ENCODE results near the gene DPH2. TPM values are rescaled to one million over a fixed set of nuclear protein-coding genes. Genes with fewer than 3 reads are reported as not detected.

DPH2 gene
- total and polyA plus RNA-seq, 2 experiments from 2014 or later, result 16.7 to 42.9 TPM

DNA sequence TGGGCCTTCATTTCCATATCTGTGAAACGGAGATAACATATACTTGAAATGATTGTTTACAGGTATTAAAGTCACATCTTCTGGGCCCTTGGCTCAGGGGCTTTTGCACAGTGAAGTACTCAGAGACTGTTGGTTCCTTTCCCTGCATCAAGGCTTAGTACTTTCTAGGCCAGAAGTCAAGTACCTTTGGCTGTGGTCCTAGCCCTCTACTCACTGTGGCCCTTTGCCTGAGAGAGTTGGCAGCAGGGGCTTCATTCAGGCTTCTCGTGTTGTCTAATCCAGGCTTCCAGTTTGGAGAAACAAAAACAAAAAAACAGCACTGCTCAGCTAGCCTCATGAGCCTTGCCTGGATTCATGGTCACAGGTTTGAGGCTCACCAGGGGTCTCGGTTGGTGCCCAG lies 8.1 kb upstream of the DPH2 start:
- no peak overlapping the region for H2AFZ ChIP-seq
- H3F3A ChIP-seq (ENCODE audit: insufficient read depth), result no peaks in the 10 kb centered on the region
- no peaks in the 10 kb centered on the region for H3K9me3 ChIP-seq (ENCODE audit: low read depth)
- 74 to 80% methylated on average over 3 of the region's 3 CpGs for WGBS, 2 experiments (ENCODE audit: low coverage in 1 of 2, low lambda C conversion rate in 2 of 2, missing lambda C conversion rate in 2 of 2)
- no peaks in the 10 kb centered on the region for H3K9me2 ChIP-seq (ENCODE audit: insufficient read depth)
- H3K4me1 ChIP-seq (ENCODE audit: insufficient read depth), result no peaks in the 10 kb centered on the region
- H3K79me2 ChIP-seq (ENCODE audit: insufficient read depth), result no peaks in the 10 kb centered on the region
- H3K27ac ChIP-seq, result no peak overlapping the region
- in situ Hi-C loops (cut with MboI), result no loop called here
- no peak for TF ChIP-seq EZH2phosphoT487 (IDR thresholded peaks at IDR 0.05; ENCODE audit: insufficient read depth, low read depth)
- no peak for TF ChIP-seq EZH2 (IDR thresholded peaks at IDR 0.05; ENCODE audit: insufficient read depth, poor library complexity, severe bottlenecking)
- peaks cover 5% of the 10 kb centered on the region; the same call in 1 of the 2 replicates for H3K36me3 ChIP-seq (ENCODE audit: low read depth)
- no peaks in the 10 kb centered on the region for H4K20me1 ChIP-seq (ENCODE audit: insufficient read depth)
- no peak for DNase-seq
- H3K27me3 ChIP-seq (replicated peaks; ENCODE audit: insufficient read depth), result no peaks in the 10 kb centered on the region
- no peak overlapping the region for H3K9ac ChIP-seq
- no peak overlapping the region for H3K4me2 ChIP-seq (ENCODE audit: unreplicated experiment)
- H3K4me3 ChIP-seq, result no peak overlapping the region

DNA sequence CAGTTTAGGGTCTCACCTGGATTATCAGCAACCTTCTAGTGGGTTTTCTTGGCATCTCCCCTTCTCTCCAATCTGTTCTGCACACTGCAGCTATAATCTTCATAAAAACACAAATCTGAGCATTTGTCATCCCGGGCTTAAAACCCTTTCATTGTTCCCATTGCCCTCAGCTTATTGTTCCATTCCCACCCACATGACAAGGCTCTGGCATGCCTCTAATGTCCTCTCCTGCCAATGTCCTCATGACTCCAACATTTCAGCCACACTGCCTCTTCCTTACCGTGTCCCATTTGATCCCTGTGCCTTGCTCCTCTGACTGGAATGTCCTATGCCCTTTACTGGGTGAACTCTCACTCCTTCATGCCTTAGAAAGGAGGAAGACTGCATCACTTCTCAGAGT lies 7.5 kb upstream of the DPH2 start:
- no peak for DNase-seq
- no peaks in the 10 kb centered on the region for H3K9me2 ChIP-seq (ENCODE audit: insufficient read depth)
- no peaks in the 10 kb centered on the region for H3K79me2 ChIP-seq (ENCODE audit: insufficient read depth)
- H3K27ac ChIP-seq, result no peak overlapping the region
- H3K27me3 ChIP-seq (replicated peaks; ENCODE audit: insufficient read depth), result no peaks in the 10 kb centered on the region
- H3K4me3 ChIP-seq, result no peak overlapping the region
- in situ Hi-C loops (cut with MboI), result no loop called here
- no peak overlapping the region for H3K4me2 ChIP-seq (ENCODE audit: unreplicated experiment)
- no peak overlapping the region for H2AFZ ChIP-seq
- no peaks in the 10 kb centered on the region for H4K20me1 ChIP-seq (ENCODE audit: insufficient read depth)
- no peaks in the 10 kb centered on the region for H3K9me3 ChIP-seq (ENCODE audit: low read depth)
- no peaks in the 10 kb centered on the region for H3F3A ChIP-seq (ENCODE audit: insufficient read depth)
- WGBS, 2 experiments (ENCODE audit: low coverage in 1 of 2, low lambda C conversion rate in 2 of 2, missing lambda C conversion rate in 2 of 2), result 34 to 47% methylated on average over 2 of the region's 2 CpGs
- TF ChIP-seq EZH2 (IDR thresholded peaks at IDR 0.05; ENCODE audit: insufficient read depth, poor library complexity, severe bottlenecking), result no peak
- TF ChIP-seq EZH2phosphoT487 (IDR thresholded peaks at IDR 0.05; ENCODE audit: insufficient read depth, low read depth), result no peak
- H3K36me3 ChIP-seq (ENCODE audit: low read depth), result peaks cover 2% of the 10 kb centered on the region; the same call in 1 of the 2 replicates
- no peak overlapping the region for H3K9ac ChIP-seq
- no peaks in the 10 kb centered on the region for H3K4me1 ChIP-seq (ENCODE audit: insufficient read depth)

DNA sequence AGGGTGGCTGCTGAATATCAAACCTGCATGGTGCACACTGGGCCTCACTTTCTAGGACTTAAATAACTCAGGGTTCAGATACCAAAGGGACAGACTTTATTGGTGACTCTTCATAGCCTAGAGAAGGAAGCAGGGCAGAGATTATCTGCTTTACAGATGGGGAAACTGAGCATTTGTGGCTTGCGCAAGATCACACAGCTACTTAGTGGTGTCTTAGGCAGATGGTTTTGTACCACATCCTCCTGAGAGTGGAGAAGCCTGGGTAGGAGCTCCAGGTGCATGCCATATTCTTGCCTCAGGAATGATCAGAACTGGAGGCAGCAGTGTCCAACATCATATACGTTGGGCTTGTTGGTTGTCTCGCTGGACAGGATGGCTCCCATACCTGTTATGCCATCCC lies 6.8 kb upstream of the DPH2 start:
- DNase-seq, result no peak
- Histone ChIP-seq H3K4me1 (ENCODE audit: insufficient read depth) (no peaks in the 10 kb centered on the region), H3K79me2 (ENCODE audit: insufficient read depth) (no peaks in the 10 kb centered on the region), H4K20me1 (ENCODE audit: insufficient read depth) (no peaks in the 10 kb centered on the region), H3K4me2 (ENCODE audit: unreplicated experiment) (no peak overlapping the region), H3K27me3 (replicated peaks; ENCODE audit: insufficient read depth) (no peaks in the 10 kb centered on the region), H3K4me3 (no peak overlapping the region), H3K36me3 (ENCODE audit: low read depth) (no peaks in the 10 kb centered on the region; the same call in 1 of the 2 replicates), H2AFZ (no peak overlapping the region), H3K27ac (no peak overlapping the region), H3K9ac (no peak overlapping the region), H3F3A (ENCODE audit: insufficient read depth) (no peaks in the 10 kb centered on the region), H3K9me2 (ENCODE audit: insufficient read depth) (no peaks in the 10 kb centered on the region), H3K9me3 (ENCODE audit: low read depth) (no peaks in the 10 kb centered on the region)
- WGBS, 2 experiments (ENCODE audit: low coverage in 1 of 2, low lambda C conversion rate in 2 of 2, missing lambda C conversion rate in 2 of 2), result 85 to 93% methylated on average over 3 of the region's 3 CpGs
- in situ Hi-C loops (cut with MboI), result no loop called here
- TF ChIP-seq EZH2 (IDR thresholded peaks at IDR 0.05; ENCODE audit: insufficient read depth, poor library complexity, severe bottlenecking) (no peak), EZH2phosphoT487 (IDR thresholded peaks at IDR 0.05; ENCODE audit: insufficient read depth, low read depth) (no peak)

DNA sequence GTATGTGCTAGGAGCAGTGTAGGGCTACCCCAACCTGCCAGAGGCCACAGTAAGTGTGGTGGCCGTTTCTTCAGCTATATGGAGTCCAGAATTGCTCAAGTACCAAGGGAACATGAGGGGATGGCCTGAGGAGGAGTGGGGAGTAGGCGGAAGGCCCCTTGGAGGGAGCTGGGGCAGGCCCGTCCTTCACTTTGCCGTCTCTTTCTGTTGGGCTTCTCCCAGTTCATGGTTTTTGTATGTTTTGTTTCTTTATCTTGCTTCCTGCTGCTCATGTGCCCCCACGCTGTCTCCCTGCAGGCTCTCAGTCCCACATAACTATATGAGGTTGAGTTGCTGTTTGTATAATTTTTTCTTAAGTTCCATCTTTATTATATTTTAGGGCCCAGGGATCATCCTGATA lies 5.9 kb upstream of the DPH2 start:
- Histone ChIP-seq H3K27me3 (replicated peaks; ENCODE audit: insufficient read depth) (no peaks in the 10 kb centered on the region), H3K4me2 (ENCODE audit: unreplicated experiment) (no peak overlapping the region), H3K9me3 (ENCODE audit: low read depth) (no peaks in the 10 kb centered on the region), H2AFZ (no peak overlapping the region), H3K9ac (no peak overlapping the region), H3K36me3 (ENCODE audit: low read depth) (no peaks in the 10 kb centered on the region; the same call in 1 of the 2 replicates), H3F3A (ENCODE audit: insufficient read depth) (peaks cover 5% of the 10 kb centered on the region), H3K4me1 (ENCODE audit: insufficient read depth) (no peaks in the 10 kb centered on the region), H4K20me1 (ENCODE audit: insufficient read depth) (no peaks in the 10 kb centered on the region), H3K27ac (no peak overlapping the region), H3K9me2 (ENCODE audit: insufficient read depth) (no peaks in the 10 kb centered on the region), H3K79me2 (ENCODE audit: insufficient read depth) (no peaks in the 10 kb centered on the region), H3K4me3 (no peak overlapping the region)
- 75 to 78% methylated on average over 5 of the region's 5 CpGs for WGBS, 2 experiments (ENCODE audit: low coverage in 1 of 2, low lambda C conversion rate in 2 of 2, missing lambda C conversion rate in 2 of 2)
- in situ Hi-C loops (cut with MboI), result no loop called here
- no peak for TF ChIP-seq EZH2 (IDR thresholded peaks at IDR 0.05; ENCODE audit: insufficient read depth, poor library complexity, severe bottlenecking)
- DNase-seq, result no peak

DNA sequence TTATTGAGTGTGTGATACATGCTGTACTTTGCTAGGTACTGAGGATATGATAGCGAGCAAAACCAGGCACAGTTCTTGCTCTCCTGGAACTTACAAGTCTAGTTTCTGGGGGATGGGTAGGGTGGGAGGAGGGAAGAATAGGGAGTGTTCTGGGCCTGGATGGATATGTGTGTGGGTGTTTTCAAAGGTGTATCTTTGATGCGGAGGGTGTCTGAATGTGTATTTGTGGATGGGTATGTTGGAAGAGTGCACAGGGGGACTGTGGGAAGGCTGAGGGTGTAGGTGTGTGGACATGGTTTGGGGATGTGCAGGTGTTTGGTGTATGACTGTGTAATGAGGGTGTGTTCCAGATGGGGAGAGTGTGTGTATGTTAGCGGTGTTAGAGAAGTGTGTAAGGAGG lies 4.5 kb upstream of the DPH2 start:
- DNase-seq, result no peak
- Histone ChIP-seq H3K9me2 (ENCODE audit: insufficient read depth) (no peaks in the 10 kb centered on the region), H2AFZ (no peak overlapping the region), H3K4me3 (no peak overlapping the region), H3K36me3 (ENCODE audit: low read depth) (no peaks in the 10 kb centered on the region; the same call in 1 of the 2 replicates), H3K9ac (no peak overlapping the region), H3K27me3 (replicated peaks; ENCODE audit: insufficient read depth) (no peaks in the 10 kb centered on the region), H3K9me3 (ENCODE audit: low read depth) (no peaks in the 10 kb centered on the region), H3K4me2 (ENCODE audit: unreplicated experiment) (no peak overlapping the region), H4K20me1 (ENCODE audit: insufficient read depth) (no peaks in the 10 kb centered on the region), H3F3A (ENCODE audit: insufficient read depth) (peaks cover 9% of the 10 kb centered on the region), H3K27ac (no peak overlapping the region), H3K79me2 (ENCODE audit: insufficient read depth) (peaks cover 3% of the 10 kb centered on the region), H3K4me1 (ENCODE audit: insufficient read depth) (no peaks in the 10 kb centered on the region)
- WGBS, 2 experiments (ENCODE audit: low coverage in 1 of 2, low lambda C conversion rate in 2 of 2, missing lambda C conversion rate in 2 of 2), result 93 to 100% methylated on average over 2 of the region's 3 CpGs
- in situ Hi-C loops (cut with MboI), result no loop called here
- TF ChIP-seq EZH2phosphoT487 (IDR thresholded peaks at IDR 0.05; ENCODE audit: insufficient read depth, low read depth), result no peak
- no peak for TF ChIP-seq EZH2 (IDR thresholded peaks at IDR 0.05; ENCODE audit: insufficient read depth, poor library complexity, severe bottlenecking)
